ENCODE data around the gene SEPTIN5. TPM values are rescaled to one million over a fixed set of nuclear protein-coding genes. Genes with fewer than 3 reads are reported as not detected.

SEPTIN5 gene
- total RNA-seq, 2 experiments from 2014 or later, result 0.71 to 0.75 TPM

GRCh38 chr22:19755145-19755710 lies 40.9 kb downstream of the SEPTIN5 start:
- H3K36me3 ChIP-seq (ENCODE audit: insufficient read depth, low read length), result no peaks in the 10 kb centered on the region
- Mint-ChIP-seq H3K4me1 (ENCODE audit: low read depth) (peaks cover 29% of the 10 kb centered on the region), H3K36me3 (ENCODE audit: low read depth) (no peaks in the 10 kb centered on the region), H3K27ac (no peak overlapping the region), H3K4me3 (no peak overlapping the region), H3K9me3 (no peaks in the 10 kb centered on the region), H3K27me3 (peaks cover 63% of the 10 kb centered on the region)
- ChIA-PET POLR2A (interaction anchor here (1.5 to 2.3 kb wide), 2 partner anchors 137 to 155 kb away, joined by 10 to 17 read pairs; no protein-coding TSS in a partner anchor), CTCF (no interaction called here)
- H3K27me3 ChIP-seq (ENCODE audit: control insufficient read depth in 1 of 2, insufficient read depth in 2 of 2, low read length in 2 of 2), result peaks cover 44 to 65% of the 10 kb centered on the region in 2 experiments
- peaks cover 32% of the 10 kb centered on the region for H3K4me1 ChIP-seq (ENCODE audit: insufficient read depth, low read length)
- DNase-seq, result no peak
- no peak overlapping the region for H3K4me3 ChIP-seq (ENCODE audit: low read length)
- intact Hi-C loops (cut with DNase I, micrococcal nuclease), result loop anchor here (5.0 kb wide), 1 partner anchor 137 kb away; no protein-coding TSS in a partner anchor
- H3K27ac ChIP-seq (ENCODE audit: low read depth in 1 of 2, low read length in 2 of 2), result no peak overlapping the region
- ATAC-seq (ENCODE audit: poor library complexity), result no peak
- peaks cover 0 to 24% of the 10 kb centered on the region in 2 experiments for H3K9me3 ChIP-seq (ENCODE audit: control insufficient read depth in 1 of 2, insufficient read depth in 1 of 2, low read length in 2 of 2)
- no peak for TF ChIP-seq CTCF (IDR thresholded peaks at IDR 0.05)

- H3K27me3 Mint-ChIP-seq, result peaks cover 66% of the 10 kb centered on the region
- no peak for ATAC-seq (ENCODE audit: poor library complexity)
- Histone ChIP-seq H3K4me3 (ENCODE audit: low read length) (no peak overlapping the region), H3K4me1 (ENCODE audit: insufficient read depth, low read length) (peaks cover 32% of the 10 kb centered on the region), H3K27me3 (ENCODE audit: control insufficient read depth in 1 of 2, insufficient read depth in 2 of 2, low read length in 2 of 2) (peaks cover 44 to 64% of the 10 kb centered on the region in 2 experiments), H3K9me3 (ENCODE audit: control insufficient read depth in 1 of 2, insufficient read depth in 1 of 2, low read length in 2 of 2) (peaks cover 0 to 24% of the 10 kb centered on the region in 2 experiments), H3K27ac (ENCODE audit: low read depth in 1 of 2, low read length in 2 of 2) (no peak overlapping the region), H3K36me3 (ENCODE audit: insufficient read depth, low read length) (no peaks in the 10 kb centered on the region)
- H3K9me3 Mint-ChIP-seq, result no peaks in the 10 kb centered on the region
- no peaks in the 10 kb centered on the region for H3K36me3 Mint-ChIP-seq (ENCODE audit: low read depth)
- DNase-seq, result no peak
- intact Hi-C loops (cut with DNase I, micrococcal nuclease), result loop anchor here (1.0 to 5.0 kb wide), 3 partner anchors 25 to 154 kb away; no protein-coding TSS in a partner anchor
- no peak overlapping the region for H3K27ac Mint-ChIP-seq
- ChIA-PET CTCF (interaction anchor here (0.6 to 1.5 kb wide), 7 partner anchors 26 to 750 kb away, joined by 3 to 20 read pairs (median 5); partner anchors contain the start of gene GP1BB), POLR2A (interaction anchor here (0.7 to 2.3 kb wide), 6 partner anchors 10 to 155 kb away, joined by 3 to 17 read pairs (median 4); no protein-coding TSS in a partner anchor)
- peak overlapping the region; percentile 87 for H3K4me3 Mint-ChIP-seq
- TF ChIP-seq CTCF (IDR thresholded peaks at IDR 0.05), result no peak
- H3K4me1 Mint-ChIP-seq (ENCODE audit: low read depth), result peaks cover 32% of the 10 kb centered on the region
Measured at GRCh38 chr22:19755722-19756287, 41.5 kb downstream of the SEPTIN5 start.

- peaks cover 68% of the 10 kb centered on the region for H3K27me3 Mint-ChIP-seq
- H3K9me3 Mint-ChIP-seq, result no peaks in the 10 kb centered on the region
- peak overlapping the region; percentile 40 for H3K4me3 ChIP-seq (ENCODE audit: low read length)
- no peaks in the 10 kb centered on the region for H3K36me3 ChIP-seq (ENCODE audit: insufficient read depth, low read length)
- peaks cover 32% of the 10 kb centered on the region for H3K4me1 ChIP-seq (ENCODE audit: insufficient read depth, low read length)
- intact Hi-C loops (cut with DNase I, micrococcal nuclease), result loop anchor here (1.0 to 5.0 kb wide), 3 partner anchors 26 to 154 kb away; no protein-coding TSS in a partner anchor
- DNase-seq (peak; percentile 59 to 87 (median 73)), ATAC-seq (ENCODE audit: poor library complexity) (peak; percentile 85)
- peak overlapping the region; percentile 87 for H3K4me3 Mint-ChIP-seq
- peaks cover 45 to 59% of the 10 kb centered on the region in 2 experiments for H3K27me3 ChIP-seq (ENCODE audit: control insufficient read depth in 1 of 2, insufficient read depth in 2 of 2, low read length in 2 of 2)
- H3K9me3 ChIP-seq (ENCODE audit: control insufficient read depth in 1 of 2, insufficient read depth in 1 of 2, low read length in 2 of 2), result peaks cover 0 to 24% of the 10 kb centered on the region in 2 experiments
- no peaks in the 10 kb centered on the region for H3K36me3 Mint-ChIP-seq (ENCODE audit: low read depth)
- no peak overlapping the region for H3K27ac Mint-ChIP-seq
- ChIA-PET CTCF (interaction anchor here (0.6 to 1.5 kb wide), 7 partner anchors 26 to 749 kb away, joined by 3 to 20 read pairs (median 5); partner anchors contain the start of gene GP1BB), POLR2A (interaction anchor here (0.7 to 2.3 kb wide), 6 partner anchors 9 to 154 kb away, joined by 3 to 17 read pairs (median 4); no protein-coding TSS in a partner anchor)
- peaks cover 33% of the 10 kb centered on the region for H3K4me1 Mint-ChIP-seq (ENCODE audit: low read depth)
- TF ChIP-seq CTCF (IDR thresholded peaks at IDR 0.05), result peak; percentile 62
- no peak overlapping the region for H3K27ac ChIP-seq (ENCODE audit: low read depth in 1 of 2, low read length in 2 of 2)
Measured at GRCh38 chr22:19756288-19757128, 42.2 kb downstream of the SEPTIN5 start.

Data from CD4-positive, alpha-beta T cell (primary cell).